ENCODE results near the gene PAGR1. TPM values are rescaled to one million over a fixed set of nuclear protein-coding genes. Genes with fewer than 3 reads are reported as not detected.

The PAGR1 gene
- total and polyA plus RNA-seq, 9 of the 15 experiments (the other 6 are each of a cell fraction or from before 2014, with no cell fraction given), result 1.4 to 58.2 (median 16.8) TPM

GRCh38 chr16:29820271-29820701 is 4.3 kb downstream of the PAGR1 start, which contains the start of gene MVP (continued):
- TF ChIP-seq ZBTB34 (CRISPR knock-in tag; IDR thresholded peaks at IDR 0.05) (no peak), CCAR2 (IDR thresholded peaks at IDR 0.05; ENCODE audit: low read depth, low read length) (no peak), CHD4 (IDR thresholded peaks at IDR 0.05; ENCODE audit: insufficient read depth, insufficient replicate concordance, low read depth, low read length, poor library complexity, severe bottlenecking) (no peak), ILF3 (IDR thresholded peaks at IDR 0.05; ENCODE audit: borderline replicate concordance) (no peak), MAZ (CRISPR knock-in tag; conservative IDR thresholded peaks at IDR 0.05 in 1 of 2, IDR thresholded peaks at IDR 0.05 in 1 of 2) (0 out of 4 replicates have a peak, but pooled peaks of 1 of the 2 experiments have one; percentile 12), JUN (IDR thresholded peaks at IDR 0.05; ENCODE audit: borderline replicate concordance, low read depth, low read length) (no peak), JUN (CRISPR knock-in tag; IDR thresholded peaks at IDR 0.05; ENCODE audit: borderline replicate concordance) (no peak), E4F1 (CRISPR knock-in tag; IDR thresholded peaks at IDR 0.05; ENCODE audit: borderline replicate concordance) (no peak), FOXP4 (CRISPR knock-in tag; IDR thresholded peaks at IDR 0.05; ENCODE audit: borderline replicate concordance) (no peak), TARDBP (IDR thresholded peaks at IDR 0.05) (no peak), SAP30 (IDR thresholded peaks at IDR 0.05; ENCODE audit: borderline replicate concordance, insufficient read depth, low read depth, low read length, poor library complexity, severe bottlenecking) (peak; percentile 56), E2F1 (CRISPR knock-in tag; IDR thresholded peaks at IDR 0.05) (no peak), ATF4 (CRISPR knock-in tag; IDR thresholded peaks at IDR 0.05) (no peak), FOS (IDR thresholded peaks at IDR 0.05; ENCODE audit: extremely low read depth, insufficient read length) (no peak), ZNF57 (CRISPR knock-in tag; IDR thresholded peaks at IDR 0.05) (no peak), TEAD1 (CRISPR knock-in tag; IDR thresholded peaks at IDR 0.05) (no peak), CREM (IDR thresholded peaks at IDR 0.05; ENCODE audit: low read depth) (no peak), SMC3 (conservative IDR thresholded peaks at IDR 0.05; ENCODE audit: insufficient read depth, low read depth, low read length) (no peak), ZNF766 (CRISPR knock-in tag; conservative IDR thresholded peaks at IDR 0.05) (no peak), BCL6 (CRISPR knock-in tag; IDR thresholded peaks at IDR 0.05) (no peak)

Data from K562 (cell line).